ENCODE data around the gene WDR88.

GRCh38 chr19:33192010-33192409 is 60.1 kb downstream of the WDR88 start:
- TF ChIP-seq, protein P1, sequence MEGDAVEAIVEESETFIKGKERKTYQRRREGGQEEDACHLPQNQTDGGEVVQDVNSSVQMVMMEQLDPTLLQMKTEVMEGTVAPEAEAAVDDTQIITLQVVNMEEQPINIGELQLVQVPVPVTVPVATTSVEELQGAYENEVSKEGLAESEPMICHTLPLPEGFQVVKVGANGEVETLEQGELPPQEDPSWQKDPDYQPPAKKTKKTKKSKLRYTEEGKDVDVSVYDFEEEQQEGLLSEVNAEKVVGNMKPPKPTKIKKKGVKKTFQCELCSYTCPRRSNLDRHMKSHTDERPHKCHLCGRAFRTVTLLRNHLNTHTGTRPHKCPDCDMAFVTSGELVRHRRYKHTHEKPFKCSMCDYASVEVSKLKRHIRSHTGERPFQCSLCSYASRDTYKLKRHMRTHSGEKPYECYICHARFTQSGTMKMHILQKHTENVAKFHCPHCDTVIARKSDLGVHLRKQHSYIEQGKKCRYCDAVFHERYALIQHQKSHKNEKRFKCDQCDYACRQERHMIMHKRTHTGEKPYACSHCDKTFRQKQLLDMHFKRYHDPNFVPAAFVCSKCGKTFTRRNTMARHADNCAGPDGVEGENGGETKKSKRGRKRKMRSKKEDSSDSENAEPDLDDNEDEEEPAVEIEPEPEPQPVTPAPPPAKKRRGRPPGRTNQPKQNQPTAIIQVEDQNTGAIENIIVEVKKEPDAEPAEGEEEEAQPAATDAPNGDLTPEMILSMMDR (optimal IDR thresholded peaks at IDR 0.05 in 1 of 3, IDR thresholded peaks at IDR 0.05 in 1 of 3, conservative IDR thresholded peaks at IDR 0.05 in 1 of 3; ENCODE audit: extremely low read depth in 1 of 3, insufficient read depth in 2 of 3, low read length in 3 of 3): peak in 2 of 3 experiments; percentile 12 to 33
- TF ChIP-seq EZH2 (IDR thresholded peaks at IDR 0.05; ENCODE audit: low read length): no peak

Measured in keratinocyte (primary cell).